SH-SY5Y (cell line): ENCODE results near the gene ATPAF2.

Experiments used
- GATA2 ChIP-seq: IDR thresholded peaks from 2 replicates; pipeline ENCODE4 v1.6.1; 2011; ENCODE audit warnings: mild to moderate bottlenecking, low read depth, low read length
- GATA3 ChIP-seq: IDR thresholded peaks from 2 replicates; pipeline ENCODE4 v1.6.1; 2011; ENCODE audit warnings: low read depth, mild to moderate bottlenecking, low read length, moderate library complexity

- TF ChIP-seq GATA2 (no peak), GATA3 (no peak)
Observed at GRCh38 chr17:17989618-17990017, 49.4 kb downstream of the ATPAF2 start.
